ENCODE data around the gene PC.

GRCh38 chr11:66987158-66987620 is 29.0 kb upstream of the PC start:
- TF ChIP-seq, protein P1, sequence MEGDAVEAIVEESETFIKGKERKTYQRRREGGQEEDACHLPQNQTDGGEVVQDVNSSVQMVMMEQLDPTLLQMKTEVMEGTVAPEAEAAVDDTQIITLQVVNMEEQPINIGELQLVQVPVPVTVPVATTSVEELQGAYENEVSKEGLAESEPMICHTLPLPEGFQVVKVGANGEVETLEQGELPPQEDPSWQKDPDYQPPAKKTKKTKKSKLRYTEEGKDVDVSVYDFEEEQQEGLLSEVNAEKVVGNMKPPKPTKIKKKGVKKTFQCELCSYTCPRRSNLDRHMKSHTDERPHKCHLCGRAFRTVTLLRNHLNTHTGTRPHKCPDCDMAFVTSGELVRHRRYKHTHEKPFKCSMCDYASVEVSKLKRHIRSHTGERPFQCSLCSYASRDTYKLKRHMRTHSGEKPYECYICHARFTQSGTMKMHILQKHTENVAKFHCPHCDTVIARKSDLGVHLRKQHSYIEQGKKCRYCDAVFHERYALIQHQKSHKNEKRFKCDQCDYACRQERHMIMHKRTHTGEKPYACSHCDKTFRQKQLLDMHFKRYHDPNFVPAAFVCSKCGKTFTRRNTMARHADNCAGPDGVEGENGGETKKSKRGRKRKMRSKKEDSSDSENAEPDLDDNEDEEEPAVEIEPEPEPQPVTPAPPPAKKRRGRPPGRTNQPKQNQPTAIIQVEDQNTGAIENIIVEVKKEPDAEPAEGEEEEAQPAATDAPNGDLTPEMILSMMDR (IDR thresholded peaks at IDR 0.05; ENCODE audit: poor library complexity): no peak
- TF ChIP-seq EZH2 (IDR thresholded peaks at IDR 0.05; ENCODE audit: borderline replicate concordance): no peak

Data from hepatocyte (in vitro differentiated cells).